ENCODE data around the gene CLCN1. TPM values are rescaled to one million over a fixed set of nuclear protein-coding genes. Genes with fewer than 3 reads are reported as not detected.

Gene CLCN1
- total RNA-seq, 1 donor from 2014 or later = not detected

- peaks cover 18% of the 10 kb centered on the region for H3K4me1 Mint-ChIP-seq
- peak overlapping the region; percentile 91 for H3K4me3 Mint-ChIP-seq
- H3K36me3 Mint-ChIP-seq (ENCODE audit: low read depth) = no peaks in the 10 kb centered on the region
- no peaks in the 10 kb centered on the region for H3K9me3 Mint-ChIP-seq
- H3K27me3 Mint-ChIP-seq (ENCODE audit: low read depth) = no peaks in the 10 kb centered on the region
- no peak overlapping the region for H3K27ac Mint-ChIP-seq (ENCODE audit: unreplicated experiment)
- TF ChIP-seq CTCF (conservative IDR thresholded peaks at IDR 0.05) = peak; percentile 94
- peak; percentile 95 for DNase-seq (ENCODE audit: low read depth, low spot score)
These were observed 64.3 kb downstream of the CLCN1 start for GRCh38 chr7:143380260-143380645.

GRCh38 chr7:143380646-143381426 lies 64.9 kb downstream of the CLCN1 start, which contains the start of gene ZYX:
ZYX (plus strand) TSS chr7:143381345; CDS start chr7:143381572, 227 bp downstream.
- TF ChIP-seq CTCF (conservative IDR thresholded peaks at IDR 0.05) = no peak
- peaks cover 18% of the 10 kb centered on the region for H3K4me1 Mint-ChIP-seq
- H3K27me3 Mint-ChIP-seq (ENCODE audit: low read depth) = no peaks in the 10 kb centered on the region
- H3K27ac Mint-ChIP-seq (ENCODE audit: unreplicated experiment) = no peak within 1 kb of the TSS
- no peaks in the 10 kb centered on the region for H3K36me3 Mint-ChIP-seq (ENCODE audit: low read depth)
- H3K9me3 Mint-ChIP-seq = no peaks in the 10 kb centered on the region
- peak within 1 kb of the TSS; percentile 91 for H3K4me3 Mint-ChIP-seq
- peak; percentile 74 for DNase-seq (ENCODE audit: low read depth, low spot score)

- no peaks in the 10 kb centered on the region for H3K9me3 Mint-ChIP-seq
- TF ChIP-seq CTCF (conservative IDR thresholded peaks at IDR 0.05) = no peak
- H3K4me1 Mint-ChIP-seq = peaks cover 18% of the 10 kb centered on the region
- no peaks in the 10 kb centered on the region for H3K36me3 Mint-ChIP-seq (ENCODE audit: low read depth)
- no peak overlapping the region for H3K4me3 Mint-ChIP-seq
- H3K27me3 Mint-ChIP-seq (ENCODE audit: low read depth) = no peaks in the 10 kb centered on the region
- DNase-seq (ENCODE audit: low read depth, low spot score) = peak; percentile 26
- H3K27ac Mint-ChIP-seq (ENCODE audit: unreplicated experiment) = no peak overlapping the region
These were observed 65.7 kb downstream of the CLCN1 start for GRCh38 chr7:143381427-143382125.

- no peaks in the 10 kb centered on the region for H3K9me3 Mint-ChIP-seq
These were observed 66.3 kb downstream of the CLCN1 start for GRCh38 chr7:143382126-143382790.

More at GRCh38 chr7:143382126-143382790, 66.3 kb downstream of the CLCN1 start:
- Mint-ChIP-seq H3K27ac (ENCODE audit: unreplicated experiment) (no peak overlapping the region), H3K36me3 (ENCODE audit: low read depth) (no peaks in the 10 kb centered on the region), H3K4me3 (no peak overlapping the region), H3K4me1 (peaks cover 16% of the 10 kb centered on the region), H3K27me3 (ENCODE audit: low read depth) (no peaks in the 10 kb centered on the region)
- TF ChIP-seq CTCF (conservative IDR thresholded peaks at IDR 0.05) = no peak
- DNase-seq (ENCODE audit: low read depth, low spot score) = no peak
